ENCODE results near the gene MAB21L4. TPM values are rescaled to one million over a fixed set of nuclear protein-coding genes. Genes with fewer than 3 reads are reported as not detected.

MAB21L4 gene
- total and polyA plus RNA-seq, 7 donors: not detected

- Histone ChIP-seq H3K9me3 (no peaks in the 10 kb centered on the region), H3K27ac (no peak overlapping the region), H3K36me3 (ENCODE audit: insufficient read depth in 1 of 2, low read depth in 1 of 2) (no peaks in the 10 kb centered on the region), H3K4me3 (no peak overlapping the region), H3K4me1 (no peaks in the 10 kb centered on the region), H3K27me3 (ENCODE audit: insufficient read depth in 3 of 3, low read length in 2 of 3) (no peaks in the 10 kb centered on the region)
- intact Hi-C loops (cut with DNase I): no loop called here
- 53 to 57% (median 57%) methylated on average over 1 of the region's 1 CpG for WGBS, 3 donors
- no peak for TF ChIP-seq CTCF (IDR thresholded peaks at IDR 0.05)
- ATAC-seq: no peak
- DNase-seq: peak in 1 of 2 donors; percentile 31
These were observed 10.4 kb downstream of the MAB21L4 start for GRCh38 chr2:240885566-240885965.

- ATAC-seq (no peak), DNase-seq (no peak)
- no peak overlapping the region for H3K4me3 ChIP-seq
- H3K9me3 ChIP-seq: no peaks in the 10 kb centered on the region
- H3K27me3 ChIP-seq (ENCODE audit: insufficient read depth in 3 of 3, low read length in 2 of 3): no peaks in the 10 kb centered on the region
- no peak overlapping the region for H3K27ac ChIP-seq
- TF ChIP-seq CTCF (IDR thresholded peaks at IDR 0.05): no peak
- intact Hi-C loops (cut with DNase I): no loop called here
- no peaks in the 10 kb centered on the region for H3K36me3 ChIP-seq (ENCODE audit: insufficient read depth in 1 of 2, low read depth in 1 of 2)
- H3K4me1 ChIP-seq: no peaks in the 10 kb centered on the region
- 77 to 81% (median 79%) methylated on average over 3 of the region's 3 CpGs for WGBS, 3 donors
These were observed 11.2 kb downstream of the MAB21L4 start for GRCh38 chr2:240884745-240885144.

- Histone ChIP-seq H3K27me3 (ENCODE audit: insufficient read depth in 3 of 3, low read length in 2 of 3) (no peaks in the 10 kb centered on the region), H3K4me3 (no peak overlapping the region), H3K27ac (no peak overlapping the region), H3K36me3 (ENCODE audit: insufficient read depth in 1 of 2, low read depth in 1 of 2) (no peaks in the 10 kb centered on the region), H3K4me1 (no peaks in the 10 kb centered on the region), H3K9me3 (no peaks in the 10 kb centered on the region)
- intact Hi-C loops (cut with DNase I): no loop called here
- 90 to 92% (median 92%) methylated on average over 2 of the region's 2 CpGs for WGBS, 3 donors
- DNase-seq: no peak
- TF ChIP-seq CTCF (IDR thresholded peaks at IDR 0.05): no peak
- ATAC-seq: no peak
These were observed 11.7 kb downstream of the MAB21L4 start for GRCh38 chr2:240884221-240884620.

GRCh38 chr2:240881913-240882312 lies 14.0 kb downstream of the MAB21L4 start:
- no peak for DNase-seq

More at GRCh38 chr2:240881913-240882312, 14.0 kb downstream of the MAB21L4 start:
- Histone ChIP-seq H3K4me1 (no peaks in the 10 kb centered on the region), H3K27me3 (ENCODE audit: insufficient read depth in 3 of 3, low read length in 2 of 3) (no peaks in the 10 kb centered on the region), H3K36me3 (ENCODE audit: insufficient read depth in 1 of 2, low read depth in 1 of 2) (no peaks in the 10 kb centered on the region), H3K27ac (no peak overlapping the region), H3K4me3 (no peak overlapping the region), H3K9me3 (no peaks in the 10 kb centered on the region)
- intact Hi-C loops (cut with DNase I): no loop called here
- ATAC-seq: no peak
- no peak for TF ChIP-seq CTCF (IDR thresholded peaks at IDR 0.05)
- WGBS, 3 donors: 48 to 52% (median 50%) methylated on average over 6 of the region's 6 CpGs

Measured in psoas muscle (tissue), 8 donors.